Osteoblast (primary cell): ENCODE results near the gene AVP. TPM values are rescaled to one million over a fixed set of nuclear protein-coding genes. Genes with fewer than 3 reads are reported as not detected.

Source experiments
- DNase-seq: peaks from one replicate; pipeline ENCODE4 v3.0.0; 2011; ENCODE audit warnings: low spot score, mixed read lengths; ENCODE audit not compliant: insufficient read length; ENCODE audit errors: missing footprints
- H2AFZ ChIP-seq: 2 replicates; pipeline ENCODE4 v1.6.0; 2011; ENCODE audit warnings: mild to moderate bottlenecking, low read length
- H3K27ac ChIP-seq: 2 replicates; pipeline ENCODE4 v1.5.1; 2011; ENCODE audit warnings: mild to moderate bottlenecking, low read depth, low read length, moderate library complexity
- H3K27me3 ChIP-seq: 2 replicates; pipeline ENCODE4 v1.6.0; 2012; ENCODE audit warnings: mild to moderate bottlenecking, control low read depth, inconsistent platforms, low read length, moderate library complexity; ENCODE audit not compliant: insufficient read depth
- H3K36me3 ChIP-seq: 2 replicates; pipeline ENCODE4 v1.5.1; 2011; ENCODE audit warnings: mild to moderate bottlenecking, low read length, control low read depth, moderate library complexity; ENCODE audit not compliant: insufficient read depth
- H3K4me1 ChIP-seq: 2 replicates; pipeline ENCODE4 v1.5.1; 2011; ENCODE audit warnings: mild to moderate bottlenecking, low read length, control low read depth, moderate library complexity; ENCODE audit not compliant: insufficient read depth
- H3K4me2 ChIP-seq: 2 replicates; pipeline ENCODE4 v1.6.0; 2011; ENCODE audit warnings: mild to moderate bottlenecking, low read length; ENCODE audit not compliant: insufficient read depth
- H3K4me3 ChIP-seq: fragments of 200-600 bp; sonication (generic); 3 replicates; pipeline ENCODE4 v1.5.1; 2012; ENCODE audit warnings: mild to moderate bottlenecking, low read length, inconsistent platforms; ENCODE audit not compliant: insufficient read depth
- H3K79me2 ChIP-seq: 2 replicates; pipeline ENCODE4 v1.6.0; 2012; ENCODE audit warnings: mild to moderate bottlenecking, low read length, control low read depth, inconsistent platforms; ENCODE audit not compliant: insufficient read depth
- H3K9me3 ChIP-seq: 2 replicates; pipeline ENCODE4 v1.5.1; 2011; ENCODE audit warnings: low read depth, low read length, control low read depth
- H4K20me1 ChIP-seq: 2 replicates; pipeline ENCODE4 v1.6.0; 2012; ENCODE audit warnings: mild to moderate bottlenecking, low read length, control low read depth; ENCODE audit not compliant: insufficient read depth
- total RNA-seq: library from RNA; depleted of rRNA; stranded (reverse); fragments of >200 nt; gene quantifications from 2 replicates; pipeline ENCODE4 v1.2.3, GENCODE V29; 2012
- TF ChIP-seq, protein P1 (sequence below): IDR thresholded peaks from 2 replicates; pipeline ENCODE4 v1.5.1; 2011; ENCODE audit warnings: mild to moderate bottlenecking, low read depth, low read length, moderate library complexity; ENCODE audit errors: extremely low read depth

Gene AVP
- total RNA-seq, 1 donor: not detected

DNA sequence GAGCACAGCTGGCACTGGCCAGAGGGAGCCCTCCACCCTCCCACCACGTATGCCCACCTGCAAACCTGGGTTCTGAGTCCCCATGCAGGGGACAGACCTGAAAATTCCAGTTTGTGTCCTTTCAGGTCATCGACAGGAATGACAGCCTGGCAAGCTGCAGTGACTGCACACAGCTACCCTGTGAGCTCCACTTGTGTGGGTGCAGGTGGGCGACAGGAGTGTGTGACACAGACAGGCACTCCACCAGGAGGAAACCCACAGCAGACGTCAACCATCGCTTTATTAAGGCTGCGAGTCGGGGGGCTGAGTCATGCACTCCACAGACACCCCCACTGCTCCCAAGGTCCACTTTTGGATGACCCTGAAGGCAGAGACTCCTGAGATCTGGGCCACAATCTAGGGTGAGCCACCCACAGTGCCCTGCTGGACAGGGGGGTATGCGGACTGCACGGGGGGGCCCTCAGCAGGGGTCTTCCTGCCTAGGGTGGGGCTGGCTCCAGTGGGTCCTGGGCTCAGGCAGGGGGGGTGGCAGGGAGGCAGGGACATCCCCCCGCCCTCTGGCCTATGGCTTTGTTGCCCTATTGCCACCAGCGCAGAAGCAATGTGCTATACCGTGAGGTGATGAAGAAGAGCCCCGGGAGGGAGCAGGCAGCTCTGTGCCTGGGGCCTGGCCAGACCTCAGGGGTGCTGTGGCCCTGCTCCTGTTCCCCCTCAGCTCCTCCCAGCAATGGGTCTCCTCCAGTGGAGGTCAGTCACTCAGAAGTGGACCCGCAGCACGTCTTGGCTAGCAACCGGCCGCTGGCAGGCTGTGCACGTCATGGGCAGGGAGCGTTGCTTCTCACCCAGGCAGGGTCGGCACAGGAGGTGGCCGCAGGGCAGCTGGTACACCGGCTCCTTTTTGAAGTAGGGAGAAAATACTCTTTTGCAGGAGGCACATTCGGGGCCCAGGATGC lies 25.1 kb upstream of the AVP start:
- no peak for DNase-seq
- Histone ChIP-seq H3K79me2 (peaks cover 2% of the 10 kb centered on the region), H3K27ac (no peak overlapping the region)

DNA sequence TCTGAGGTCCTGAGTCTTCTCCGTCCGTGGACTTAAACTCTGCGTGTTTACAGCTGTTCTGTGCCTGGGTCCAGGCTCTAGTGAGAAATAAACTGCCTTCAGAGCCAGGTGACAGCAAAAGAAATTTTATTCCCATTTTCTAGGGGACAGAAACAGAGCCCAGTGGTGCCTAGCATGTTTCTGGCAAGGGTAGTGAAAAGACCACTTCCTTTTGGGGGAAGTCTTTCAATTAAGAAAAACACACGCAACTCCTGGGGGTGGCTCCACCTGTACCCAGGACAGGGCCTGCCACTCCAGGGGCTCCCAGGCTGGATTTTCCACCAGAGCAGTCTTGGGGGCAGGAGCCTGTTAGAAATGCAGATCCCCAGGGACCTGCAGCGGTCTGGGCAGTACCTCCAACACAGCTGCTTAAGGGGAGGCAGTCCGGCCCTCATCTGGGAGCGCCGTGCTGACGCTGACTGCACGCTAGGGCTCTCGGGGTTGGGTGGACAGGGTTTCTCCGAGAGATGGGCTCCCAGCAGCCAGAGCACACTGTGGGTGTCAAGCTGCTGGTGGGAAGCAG lies 23.0 kb upstream of the AVP start:
- TF ChIP-seq, protein P1, sequence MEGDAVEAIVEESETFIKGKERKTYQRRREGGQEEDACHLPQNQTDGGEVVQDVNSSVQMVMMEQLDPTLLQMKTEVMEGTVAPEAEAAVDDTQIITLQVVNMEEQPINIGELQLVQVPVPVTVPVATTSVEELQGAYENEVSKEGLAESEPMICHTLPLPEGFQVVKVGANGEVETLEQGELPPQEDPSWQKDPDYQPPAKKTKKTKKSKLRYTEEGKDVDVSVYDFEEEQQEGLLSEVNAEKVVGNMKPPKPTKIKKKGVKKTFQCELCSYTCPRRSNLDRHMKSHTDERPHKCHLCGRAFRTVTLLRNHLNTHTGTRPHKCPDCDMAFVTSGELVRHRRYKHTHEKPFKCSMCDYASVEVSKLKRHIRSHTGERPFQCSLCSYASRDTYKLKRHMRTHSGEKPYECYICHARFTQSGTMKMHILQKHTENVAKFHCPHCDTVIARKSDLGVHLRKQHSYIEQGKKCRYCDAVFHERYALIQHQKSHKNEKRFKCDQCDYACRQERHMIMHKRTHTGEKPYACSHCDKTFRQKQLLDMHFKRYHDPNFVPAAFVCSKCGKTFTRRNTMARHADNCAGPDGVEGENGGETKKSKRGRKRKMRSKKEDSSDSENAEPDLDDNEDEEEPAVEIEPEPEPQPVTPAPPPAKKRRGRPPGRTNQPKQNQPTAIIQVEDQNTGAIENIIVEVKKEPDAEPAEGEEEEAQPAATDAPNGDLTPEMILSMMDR: no peak
- H3K36me3 ChIP-seq: peaks cover 10% of the 10 kb centered on the region
- peaks cover 2% of the 10 kb centered on the region for H3K79me2 ChIP-seq
- H3K27me3 ChIP-seq: no peaks in the 10 kb centered on the region
- H3K4me3 ChIP-seq: no peak overlapping the region
- peak; percentile 71 for DNase-seq
- H3K4me1 ChIP-seq: peaks cover 2% of the 10 kb centered on the region
- H2AFZ ChIP-seq: no peak overlapping the region
- H3K4me2 ChIP-seq: no peak overlapping the region
- H3K9me3 ChIP-seq: no peaks in the 10 kb centered on the region
- no peak overlapping the region for H3K27ac ChIP-seq
- H4K20me1 ChIP-seq: peaks cover 7% of the 10 kb centered on the region

More for the DNA sequence above, 25.1 kb upstream of the AVP start:
- Histone ChIP-seq H4K20me1 (peaks cover 7% of the 10 kb centered on the region), H3K9me3 (no peaks in the 10 kb centered on the region), H3K4me1 (no peaks in the 10 kb centered on the region), H3K4me3 (no peak overlapping the region), H3K4me2 (no peak overlapping the region), H3K27me3 (no peaks in the 10 kb centered on the region), H3K36me3 (peaks cover 10% of the 10 kb centered on the region), H2AFZ (no peak overlapping the region)
- TF ChIP-seq, protein P1: no peak

DNA sequence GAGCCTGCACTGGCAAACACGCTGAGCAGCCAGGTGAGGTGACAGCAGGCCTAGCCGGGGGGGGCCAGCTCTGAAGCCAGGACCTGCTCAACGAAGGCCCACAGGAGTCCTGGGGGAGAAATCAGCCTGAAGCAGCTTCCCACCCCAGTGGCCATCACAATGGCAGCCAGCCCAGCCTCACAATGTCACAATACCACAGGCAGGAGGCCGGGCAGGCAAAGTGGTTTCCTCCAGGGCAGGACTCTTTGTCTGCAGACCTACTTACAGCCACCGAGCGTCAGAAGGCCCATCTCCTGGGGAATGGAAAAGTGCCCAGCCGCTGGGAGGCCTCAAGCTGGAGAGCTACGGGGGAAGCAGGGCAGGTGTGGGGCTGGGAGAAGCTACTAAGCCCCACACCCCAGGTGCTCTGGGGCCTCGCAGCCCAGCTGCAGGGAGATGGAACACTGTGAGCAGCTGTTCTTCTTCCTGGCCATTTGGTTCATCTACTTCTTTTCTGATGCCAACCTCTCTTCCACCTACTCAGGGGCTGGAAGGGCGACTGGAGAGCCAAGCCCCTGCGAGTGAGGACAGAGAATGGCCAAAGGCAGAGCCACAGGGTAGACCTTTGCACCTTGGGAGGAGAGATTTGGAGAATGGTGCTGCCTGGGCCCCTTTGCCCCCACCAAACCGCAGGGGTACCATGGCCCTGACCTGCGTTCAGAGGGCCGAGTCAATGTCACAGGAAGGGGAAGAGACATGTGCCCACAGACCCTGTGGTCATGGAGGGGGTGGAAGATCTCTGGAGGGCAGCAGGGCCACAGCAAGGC lies 22.3 kb upstream of the AVP start:
- Histone ChIP-seq H4K20me1 (peaks cover 7% of the 10 kb centered on the region), H3K27ac (no peak overlapping the region), H3K27me3 (no peaks in the 10 kb centered on the region), H3K79me2 (peaks cover 2% of the 10 kb centered on the region), H3K4me2 (no peak overlapping the region), H2AFZ (no peak overlapping the region), H3K4me3 (no peak overlapping the region), H3K9me3 (no peaks in the 10 kb centered on the region), H3K4me1 (peaks cover 2% of the 10 kb centered on the region), H3K36me3 (peaks cover 10% of the 10 kb centered on the region)
- no peak for DNase-seq
- TF ChIP-seq, protein P1: no peak
